GM21619 (cell line): Measurements from ENCODE around the gene PTPRM.

Experiments
- ATAC-seq: cut with Tn5 transposase; IDR thresholded peaks from one replicate; pipeline ENCODE4 v1.9.1; 2021; ENCODE audit not compliant: unreplicated experiment

Gene PTPRM

DNA sequence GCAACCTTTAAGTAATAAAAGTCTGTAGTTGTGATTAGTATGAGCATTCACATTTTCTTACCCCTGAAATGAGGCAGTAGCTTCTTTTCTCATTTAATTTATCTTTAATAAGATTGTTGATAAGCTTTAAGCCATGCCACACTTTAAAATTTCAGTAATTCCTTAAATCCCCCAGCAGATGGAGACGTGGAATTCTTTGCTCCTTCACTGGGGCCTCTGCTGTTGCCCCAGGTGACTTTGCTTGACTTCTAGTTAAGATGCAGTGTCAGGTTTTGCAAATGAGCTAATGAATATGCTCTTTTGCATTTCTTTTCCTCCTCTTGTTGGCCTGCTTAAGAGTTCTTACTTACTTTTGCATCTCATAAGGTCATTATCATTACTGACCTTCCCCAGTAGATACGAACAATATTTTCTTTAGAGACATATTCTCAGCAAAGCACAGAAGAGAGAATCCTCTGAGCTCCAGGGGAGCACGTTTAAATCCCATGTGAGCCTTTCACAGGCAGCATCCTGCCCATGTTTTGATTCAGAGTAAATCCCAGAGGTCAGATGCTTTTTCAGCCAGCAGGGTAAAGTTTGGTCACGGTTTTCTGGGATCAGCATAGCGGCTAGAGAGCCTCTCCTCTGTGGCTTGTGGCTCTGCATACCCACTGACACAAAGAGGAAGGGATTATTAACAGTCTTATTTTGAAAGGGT is 222.9 kb downstream of the PTPRM start:
- no peak for ATAC-seq

- no peak for ATAC-seq
These were observed 226.0 kb downstream of the PTPRM start for GRCh38 chr18:7793100-7793499.

GRCh38 chr18:7803956-7804469 is 236.9 kb downstream of the PTPRM start:
- ATAC-seq: no peak

DNA sequence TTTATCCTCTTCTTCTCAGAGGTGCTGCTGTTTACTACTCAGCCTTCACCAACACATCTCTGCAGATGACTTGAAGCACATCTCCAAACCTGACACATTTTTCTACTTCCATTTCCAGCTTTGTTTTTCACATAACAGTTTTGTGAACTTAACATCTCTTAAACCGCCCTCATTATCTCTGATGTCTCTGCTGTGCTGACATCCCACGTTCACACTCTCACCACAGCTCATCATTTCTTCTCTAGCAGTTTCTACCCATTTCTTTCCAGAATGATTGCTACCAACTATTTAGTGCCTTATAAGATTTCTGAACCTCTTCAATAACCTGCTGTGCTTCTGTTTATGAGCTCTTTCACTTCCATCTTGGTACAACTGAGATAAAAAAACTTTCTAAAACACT is 238.0 kb downstream of the PTPRM start:
- no peak for ATAC-seq

DNA sequence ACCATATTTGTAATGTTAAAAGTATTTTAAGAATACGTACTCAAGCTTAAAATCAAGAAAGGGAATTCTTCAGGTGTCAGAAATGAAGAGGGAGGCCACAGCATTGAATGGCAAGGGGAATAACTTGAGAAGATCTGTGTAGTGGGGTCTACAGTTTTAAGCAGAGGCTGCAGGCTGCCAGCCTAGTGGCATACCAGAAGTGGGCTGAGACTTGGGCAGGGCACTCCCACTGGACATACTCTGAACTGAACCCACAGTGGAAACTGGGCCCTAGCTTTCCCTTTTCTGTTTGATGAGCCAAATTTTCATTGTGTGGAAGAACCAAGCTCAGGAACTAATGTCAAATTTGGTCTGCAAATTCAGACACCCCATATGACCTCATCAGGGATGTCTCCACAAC is 238.8 kb downstream of the PTPRM start:
- ATAC-seq: no peak

- no peak for ATAC-seq
These were observed 240.9 kb downstream of the PTPRM start for GRCh38 chr18:7807936-7808453.

GRCh38 chr18:7808992-7809391 is 241.9 kb downstream of the PTPRM start:
- ATAC-seq: no peak

GRCh38 chr18:7809455-7809854 is 242.3 kb downstream of the PTPRM start:
- no peak for ATAC-seq

- no peak for ATAC-seq
These were observed 242.9 kb downstream of the PTPRM start for GRCh38 chr18:7809978-7810377.

DNA sequence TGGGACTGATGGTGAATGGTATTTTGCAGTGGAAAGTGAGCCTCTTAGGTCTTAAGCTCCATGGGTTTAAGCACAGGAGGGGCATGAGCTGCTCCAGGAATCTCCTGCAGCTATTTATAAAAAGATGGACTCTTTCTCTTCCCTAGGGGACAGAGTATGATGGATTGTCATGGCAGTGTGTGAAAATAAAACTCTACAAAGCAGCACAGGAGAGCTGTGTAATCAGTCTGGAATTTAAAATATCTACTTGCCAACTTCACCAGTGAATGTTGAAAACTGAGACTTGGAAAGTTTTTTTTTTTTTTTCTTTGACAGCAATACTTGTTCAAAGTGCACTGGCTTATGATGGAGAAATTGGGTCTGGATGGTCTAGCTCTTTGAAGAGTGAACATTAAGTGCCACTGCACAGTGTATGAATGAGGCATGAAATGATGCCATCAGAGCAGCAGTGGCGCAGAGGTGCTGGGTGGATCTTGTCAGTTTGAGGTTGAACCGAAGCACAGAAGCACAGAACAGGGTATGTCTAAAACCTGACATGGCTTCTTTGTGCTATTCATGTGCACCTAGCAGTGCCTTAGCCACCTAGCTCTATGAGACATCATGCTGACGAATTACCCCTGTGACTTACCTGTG is 245.4 kb downstream of the PTPRM start:
- no peak for ATAC-seq

GRCh38 chr18:7813131-7813530 is 246.0 kb downstream of the PTPRM start:
- ATAC-seq: no peak

- no peak for ATAC-seq
These were observed 247.7 kb downstream of the PTPRM start for GRCh38 chr18:7814754-7815315.

- no peak for ATAC-seq
These were observed 248.7 kb downstream of the PTPRM start for GRCh38 chr18:7815787-7816186.

- ATAC-seq: no peak
These were observed 250.6 kb downstream of the PTPRM start for GRCh38 chr18:7817575-7818230.

- no peak for ATAC-seq
These were observed 254.7 kb downstream of the PTPRM start for GRCh38 chr18:7821784-7822183.

GRCh38 chr18:7822435-7823331 is 255.6 kb downstream of the PTPRM start:
- no peak for ATAC-seq

- ATAC-seq: no peak
These were observed 257.9 kb downstream of the PTPRM start for GRCh38 chr18:7824970-7825369.

DNA sequence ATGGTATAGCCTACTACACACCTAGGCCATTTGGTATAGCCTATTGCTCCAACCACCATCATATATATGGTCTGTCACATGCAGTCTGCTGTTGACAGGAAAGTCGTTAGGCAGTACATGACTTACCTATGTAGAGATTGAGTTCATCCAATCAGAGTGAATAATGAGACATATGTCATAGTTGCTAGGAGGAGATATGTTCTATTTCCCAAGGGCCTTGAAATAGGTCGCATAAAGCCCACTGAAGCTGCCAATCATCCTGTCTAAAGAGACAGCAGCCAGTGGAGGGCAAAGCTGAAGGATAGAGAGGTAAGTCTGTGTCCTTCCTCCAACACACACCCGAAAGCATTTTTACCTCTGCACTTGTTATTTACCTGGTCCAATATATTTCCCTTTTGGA is 263.4 kb downstream of the PTPRM start:
- no peak for ATAC-seq

DNA sequence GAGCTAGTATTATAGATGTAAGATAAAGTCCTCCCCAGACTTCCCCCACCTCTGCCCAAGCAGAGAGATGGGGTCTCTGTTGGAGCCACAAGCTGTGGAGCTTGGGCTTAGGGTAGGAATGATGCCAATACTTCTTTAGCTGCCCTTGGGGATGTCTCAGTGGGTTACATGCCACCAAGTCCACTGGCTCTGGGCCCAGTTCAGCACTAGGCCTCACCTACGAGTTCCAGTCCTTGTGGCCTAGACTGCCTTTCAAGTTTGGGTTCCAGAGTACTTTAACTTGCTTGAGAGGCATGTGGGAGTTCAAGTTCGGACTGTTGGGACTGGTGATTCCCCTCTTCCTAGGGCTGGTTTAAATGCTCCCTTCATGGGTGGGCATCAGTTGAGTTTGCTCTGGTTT is 272.4 kb downstream of the PTPRM start:
- ATAC-seq: no peak

DNA sequence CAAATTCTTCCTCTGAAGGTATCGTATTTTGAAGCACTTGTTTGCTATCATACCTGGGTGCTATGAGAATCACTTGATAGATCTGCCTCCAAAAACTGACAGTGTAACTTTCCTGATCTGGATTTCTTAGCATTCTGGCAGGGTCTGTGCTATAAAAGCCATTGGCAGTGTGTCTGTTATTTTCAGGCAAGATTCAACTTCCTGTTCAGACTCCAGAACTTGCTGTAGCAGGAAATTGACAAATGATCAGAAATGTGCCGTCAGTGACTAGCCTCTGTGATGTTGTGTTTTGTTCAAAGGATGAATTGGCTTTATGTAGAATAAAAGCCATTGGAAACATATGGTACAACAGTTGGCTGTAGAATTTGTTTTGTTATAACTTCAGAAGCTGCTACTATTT is 273.3 kb downstream of the PTPRM start:
- ATAC-seq: no peak

- ATAC-seq: no peak
These were observed 276.9 kb downstream of the PTPRM start for GRCh38 chr18:7844017-7844416.
